ENCODE data around the gene HHAT.

The HHAT gene

DNA sequence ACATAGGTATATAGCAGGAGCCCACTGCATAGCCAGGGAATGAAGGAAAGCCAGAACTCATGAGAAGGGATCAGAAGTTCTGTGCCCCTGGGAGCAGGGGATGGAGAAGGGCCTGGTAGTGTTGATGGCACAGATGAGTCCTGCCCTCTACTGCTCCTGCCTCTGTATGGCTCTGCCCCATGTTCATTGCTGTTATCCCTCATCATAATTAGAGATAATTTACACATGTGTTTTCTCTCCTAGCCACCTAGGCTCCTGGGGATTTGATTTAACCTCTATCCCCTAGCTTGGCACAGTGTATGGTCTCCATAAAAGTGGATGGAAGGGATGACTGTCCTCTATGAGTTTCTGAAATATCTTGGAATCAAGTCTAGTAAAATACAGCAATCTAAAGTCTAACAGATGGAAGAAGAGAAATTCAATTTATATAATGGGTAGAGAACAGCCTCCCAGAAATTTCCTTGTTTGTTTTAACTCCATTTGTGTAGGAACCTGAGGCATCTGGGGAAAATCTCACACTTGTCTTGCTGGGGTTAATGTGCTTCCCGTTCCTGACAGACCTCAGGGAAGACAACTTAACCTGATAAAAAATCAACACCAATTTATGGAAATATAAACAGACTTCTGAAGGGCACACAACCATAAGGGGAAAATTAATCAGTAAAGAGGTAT, 393.8 kb downstream of the HHAT start:
- H3K4me1 ChIP-seq (ENCODE audit: control insufficient read depth in 5 of 5, insufficient read depth in 5 of 5, low read length in 5 of 5), result no peaks in the 10 kb centered on the region
- H3K4me3 ChIP-seq (ENCODE audit: low read depth in 1 of 5, low read length in 5 of 5), result no peak overlapping the region
- no peak overlapping the region for H3K9ac ChIP-seq (ENCODE audit: low read length in 5 of 5)
- H3K27ac ChIP-seq (ENCODE audit: low read depth, low read length), result no peak overlapping the region
- H3K9me3 ChIP-seq (ENCODE audit: control insufficient read depth in 5 of 5, low read length in 5 of 5), result no peaks in the 10 kb centered on the region
- H3K27me3 ChIP-seq (ENCODE audit: control insufficient read depth in 5 of 5, insufficient read depth in 4 of 5, low read length in 5 of 5), result no peaks in the 10 kb centered on the region
- no peaks in the 10 kb centered on the region for H3K36me3 ChIP-seq (ENCODE audit: control insufficient read depth in 5 of 5, insufficient read depth in 5 of 5, low read length in 5 of 5)

DNA sequence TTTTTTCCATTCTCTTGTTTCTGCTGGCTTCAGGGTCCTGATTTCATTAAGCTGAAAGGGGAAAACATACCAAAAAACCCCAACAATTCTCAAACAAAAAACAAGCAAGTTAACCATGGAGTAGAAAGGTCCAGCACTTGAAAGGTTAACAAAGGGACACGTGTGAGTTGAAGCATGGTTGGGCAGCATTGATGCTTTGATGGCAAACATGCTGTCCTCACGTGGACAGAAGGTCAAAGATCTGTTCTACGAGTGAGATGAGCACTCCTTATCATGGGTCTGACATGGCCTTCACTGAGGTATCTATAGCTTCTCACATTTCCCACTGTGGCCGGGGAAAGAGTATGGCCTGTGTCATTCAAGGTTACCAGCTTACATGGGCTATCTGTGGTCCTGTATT, 394.9 kb downstream of the HHAT start:
- H3K9me3 ChIP-seq (ENCODE audit: control insufficient read depth in 5 of 5, low read length in 5 of 5), result no peaks in the 10 kb centered on the region
- no peak overlapping the region for H3K4me3 ChIP-seq (ENCODE audit: low read depth in 1 of 5, low read length in 5 of 5)
- H3K36me3 ChIP-seq (ENCODE audit: control insufficient read depth in 5 of 5, insufficient read depth in 5 of 5, low read length in 5 of 5), result no peaks in the 10 kb centered on the region
- no peak overlapping the region for H3K27ac ChIP-seq (ENCODE audit: low read depth, low read length)
- no peaks in the 10 kb centered on the region for H3K4me1 ChIP-seq (ENCODE audit: control insufficient read depth in 5 of 5, insufficient read depth in 5 of 5, low read length in 5 of 5)
- no peak overlapping the region for H3K9ac ChIP-seq (ENCODE audit: low read length in 5 of 5)
- no peaks in the 10 kb centered on the region for H3K27me3 ChIP-seq (ENCODE audit: control insufficient read depth in 5 of 5, insufficient read depth in 4 of 5, low read length in 5 of 5)

DNA sequence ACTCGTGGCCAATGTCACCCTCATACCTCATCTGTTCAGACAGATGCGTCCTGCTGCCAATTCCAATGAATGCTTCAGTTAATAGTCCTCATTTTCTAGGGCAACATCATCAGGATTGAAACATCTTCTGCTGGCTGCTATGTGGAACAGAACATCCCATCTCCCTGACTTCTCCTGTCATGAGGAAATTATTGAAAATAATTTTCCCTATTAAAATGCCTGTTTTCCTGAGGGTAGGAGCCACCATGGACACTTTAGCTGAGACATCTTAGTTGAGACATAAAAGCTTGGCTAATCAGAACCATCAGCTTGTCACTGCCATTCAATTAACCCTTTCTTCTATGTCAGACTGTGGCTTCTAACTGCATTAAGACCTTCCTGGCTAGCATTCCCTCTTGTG, 396.1 kb downstream of the HHAT start:
- Histone ChIP-seq H3K4me3 (ENCODE audit: low read depth in 1 of 5, low read length in 5 of 5) (no peak overlapping the region), H3K4me1 (ENCODE audit: control insufficient read depth in 5 of 5, insufficient read depth in 5 of 5, low read length in 5 of 5) (no peaks in the 10 kb centered on the region), H3K9me3 (ENCODE audit: control insufficient read depth in 5 of 5, low read length in 5 of 5) (no peaks in the 10 kb centered on the region), H3K27ac (ENCODE audit: low read depth, low read length) (no peak overlapping the region), H3K36me3 (ENCODE audit: control insufficient read depth in 5 of 5, insufficient read depth in 5 of 5, low read length in 5 of 5) (no peaks in the 10 kb centered on the region), H3K9ac (ENCODE audit: low read length in 5 of 5) (no peak overlapping the region), H3K27me3 (ENCODE audit: control insufficient read depth in 5 of 5, insufficient read depth in 4 of 5, low read length in 5 of 5) (no peaks in the 10 kb centered on the region)
